K562 (cell line): ENCODE results near the gene HSF2.

Experiments used
- DDX20 ChIP-seq: fragments of 450-650 bp; IDR thresholded peaks from 2 replicates; pipeline ENCODE4 v1.6.1; 2016; ENCODE audit warnings: missing genetic modification characterization, low read depth, mild to moderate bottlenecking, missing compliant biosample characterization, moderate library complexity
- FOXM1 ChIP-seq, 2 experiments: fragments of 450-650 bp in 1 of 2; sonication (generic) in 1 of 2; formaldehyde crosslinking in 1 of 2; IDR thresholded peaks; 2 replicates each; pipeline versions ENCODE4 v1.6.1 to v1.9.0; 2017 to 2022; ENCODE audit warnings: low read depth in 2 of 2, mild to moderate bottlenecking in 2 of 2, missing genetic modification reagents in 1 of 2, moderate library complexity in 1 of 2
- POLR2AphosphoS2 ChIP-seq: IDR thresholded peaks from 2 replicates; pipeline ENCODE4 v1.6.1; 2012; ENCODE audit warnings: low read length, improper control_type of control experiment
- SIN3A ChIP-seq, 2 experiments: fragments of 150-350 bp in 1 of 2; IDR thresholded peaks; 2 replicates each; pipeline ENCODE4 v1.6.1; 2011 to 2016; ENCODE audit warnings: borderline replicate concordance in 2 of 2, low read depth in 2 of 2, low read length in 2 of 2, mild to moderate bottlenecking in 2 of 2, moderate library complexity in 2 of 2; ENCODE audit not compliant: control insufficient read depth in 1 of 2
- SPI1 ChIP-seq: IDR thresholded peaks from 2 replicates; pipeline ENCODE4 v1.6.1; 2011; ENCODE audit warnings: low read depth, low read length, control low read depth, borderline replicate concordance
- ZNF239 ChIP-seq: fragments of 250-450 bp; sonication (Bioruptor Pico); IDR thresholded peaks from 2 replicates; pipeline ENCODE4 v1.4.0; 2020; ENCODE audit warnings: mild to moderate bottlenecking
- TF ChIP-seq, protein P1 (sequence below), 3 experiments: IDR thresholded peaks in 2 of 3; conservative IDR thresholded peaks in 1 of 3; 2 replicates each; pipeline ENCODE4 v1.5.1; 2011 to 2012; ENCODE audit warnings: low read length in 3 of 3, mild to moderate bottlenecking in 3 of 3, control low read depth in 2 of 3, improper control_type of control experiment in 1 of 3, inconsistent platforms in 1 of 3, low read depth in 1 of 3, mixed read lengths in 1 of 3, moderate library complexity in 1 of 3; ENCODE audit not compliant: insufficient read depth in 2 of 3
- TF ChIP-seq, protein P2 (sequence below): sonication (generic); formaldehyde crosslinking; IDR thresholded peaks from 2 replicates; pipeline ENCODE4 v1.8.0; 2022; ENCODE audit warnings: mild to moderate bottlenecking, missing genetic modification reagents

DNA sequence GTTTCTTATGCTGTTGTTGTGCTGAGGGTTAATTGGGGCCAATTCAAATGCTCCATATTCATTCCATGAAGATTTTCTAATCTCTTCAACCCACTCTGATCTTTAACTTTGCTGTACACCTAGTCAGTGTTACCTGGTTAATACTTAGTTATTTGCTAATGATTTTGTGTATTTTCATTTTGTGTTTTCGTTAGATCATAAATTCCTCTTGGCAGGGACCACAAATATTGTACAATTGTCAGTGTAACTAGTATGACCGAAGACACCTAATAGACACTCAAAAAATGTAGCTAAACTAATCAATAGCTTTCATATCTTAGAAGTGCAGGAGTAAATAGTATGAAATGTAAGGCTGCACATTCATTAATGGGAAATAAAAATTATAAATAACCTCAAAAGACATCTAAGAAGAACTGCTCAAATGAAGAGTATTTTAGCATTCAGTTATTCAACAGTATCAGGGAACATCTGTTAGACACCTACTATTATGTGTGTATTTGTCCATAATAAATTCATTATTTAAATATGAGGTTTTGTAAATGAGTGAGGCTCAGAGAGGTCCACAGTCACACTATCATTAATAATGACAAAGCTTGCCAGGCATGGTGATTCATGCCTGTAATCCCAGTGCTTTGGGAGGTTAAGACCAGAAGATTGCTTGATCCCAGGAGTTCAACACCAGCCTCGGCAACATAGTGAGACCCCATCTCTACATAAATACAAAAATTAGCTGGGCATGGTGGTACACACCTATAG lies 13.4 kb upstream of the HSF2 start:
- no peak for TF ChIP-seq DDX20 (tag)
- no peak for TF ChIP-seq FOXM1 (IDR thresholded peaks at IDR 0.05; ENCODE audit: low read depth)
- no peak for TF ChIP-seq FOXM1 (CRISPR knock-in tag; IDR thresholded peaks at IDR 0.05; ENCODE audit: low read depth)
- no peak for TF ChIP-seq SPI1
- TF ChIP-seq ZNF239 (CRISPR knock-in tag): no peak
- TF ChIP-seq, protein P1, sequence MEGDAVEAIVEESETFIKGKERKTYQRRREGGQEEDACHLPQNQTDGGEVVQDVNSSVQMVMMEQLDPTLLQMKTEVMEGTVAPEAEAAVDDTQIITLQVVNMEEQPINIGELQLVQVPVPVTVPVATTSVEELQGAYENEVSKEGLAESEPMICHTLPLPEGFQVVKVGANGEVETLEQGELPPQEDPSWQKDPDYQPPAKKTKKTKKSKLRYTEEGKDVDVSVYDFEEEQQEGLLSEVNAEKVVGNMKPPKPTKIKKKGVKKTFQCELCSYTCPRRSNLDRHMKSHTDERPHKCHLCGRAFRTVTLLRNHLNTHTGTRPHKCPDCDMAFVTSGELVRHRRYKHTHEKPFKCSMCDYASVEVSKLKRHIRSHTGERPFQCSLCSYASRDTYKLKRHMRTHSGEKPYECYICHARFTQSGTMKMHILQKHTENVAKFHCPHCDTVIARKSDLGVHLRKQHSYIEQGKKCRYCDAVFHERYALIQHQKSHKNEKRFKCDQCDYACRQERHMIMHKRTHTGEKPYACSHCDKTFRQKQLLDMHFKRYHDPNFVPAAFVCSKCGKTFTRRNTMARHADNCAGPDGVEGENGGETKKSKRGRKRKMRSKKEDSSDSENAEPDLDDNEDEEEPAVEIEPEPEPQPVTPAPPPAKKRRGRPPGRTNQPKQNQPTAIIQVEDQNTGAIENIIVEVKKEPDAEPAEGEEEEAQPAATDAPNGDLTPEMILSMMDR (IDR thresholded peaks at IDR 0.05 in 2 of 3, conservative IDR thresholded peaks at IDR 0.05 in 1 of 3; ENCODE audit: insufficient read depth in 2 of 3, low read depth in 1 of 3, low read length in 3 of 3): no peak
- no peak for TF ChIP-seq POLR2AphosphoS2
- no peak for TF ChIP-seq SIN3A (IDR thresholded peaks at IDR 0.05; ENCODE audit: borderline replicate concordance in 2 of 2, control insufficient read depth in 1 of 2, low read depth in 2 of 2, low read length in 2 of 2)
- TF ChIP-seq, protein P2, sequence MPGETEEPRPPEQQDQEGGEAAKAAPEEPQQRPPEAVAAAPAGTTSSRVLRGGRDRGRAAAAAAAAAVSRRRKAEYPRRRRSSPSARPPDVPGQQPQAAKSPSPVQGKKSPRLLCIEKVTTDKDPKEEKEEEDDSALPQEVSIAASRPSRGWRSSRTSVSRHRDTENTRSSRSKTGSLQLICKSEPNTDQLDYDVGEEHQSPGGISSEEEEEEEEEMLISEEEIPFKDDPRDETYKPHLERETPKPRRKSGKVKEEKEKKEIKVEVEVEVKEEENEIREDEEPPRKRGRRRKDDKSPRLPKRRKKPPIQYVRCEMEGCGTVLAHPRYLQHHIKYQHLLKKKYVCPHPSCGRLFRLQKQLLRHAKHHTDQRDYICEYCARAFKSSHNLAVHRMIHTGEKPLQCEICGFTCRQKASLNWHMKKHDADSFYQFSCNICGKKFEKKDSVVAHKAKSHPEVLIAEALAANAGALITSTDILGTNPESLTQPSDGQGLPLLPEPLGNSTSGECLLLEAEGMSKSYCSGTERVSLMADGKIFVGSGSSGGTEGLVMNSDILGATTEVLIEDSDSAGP (CRISPR knock-in tag): no peak
